Astrocyte (in vitro differentiated cells and primary cell): ENCODE measurements around the gene DMTF1.

ENCODE experiments used
- CTCF ChIP-seq: IDR thresholded peaks from 2 replicates; pipeline ENCODE4 v1.5.1; 2011; ENCODE audit warnings: low read depth, mild to moderate bottlenecking, inconsistent platforms, low read length, moderate library complexity; ENCODE audit not compliant: insufficient read depth
- EZH2 ChIP-seq: IDR thresholded peaks from 2 replicates; pipeline ENCODE4 v1.6.1; 2012; ENCODE audit warnings: mild to moderate bottlenecking, low read length, inconsistent platforms; ENCODE audit not compliant: insufficient read depth

- TF ChIP-seq CTCF (no peak), EZH2 (no peak)
Observed at GRCh38 chr7:87107949-87108776, 44.1 kb upstream of the DMTF1 start.
